ENCODE data around the gene SORCS2. TPM values are rescaled to one million over a fixed set of nuclear protein-coding genes. Genes with fewer than 3 reads are reported as not detected.
"Not testable (repeated sequence)": the region's sequence is repeated elsewhere in the genome, so short reads cannot be mapped to it uniquely, and the experiment has no call there.

Gene SORCS2
- polyA plus RNA-seq, 1 donor = 8.5 TPM

DNA sequence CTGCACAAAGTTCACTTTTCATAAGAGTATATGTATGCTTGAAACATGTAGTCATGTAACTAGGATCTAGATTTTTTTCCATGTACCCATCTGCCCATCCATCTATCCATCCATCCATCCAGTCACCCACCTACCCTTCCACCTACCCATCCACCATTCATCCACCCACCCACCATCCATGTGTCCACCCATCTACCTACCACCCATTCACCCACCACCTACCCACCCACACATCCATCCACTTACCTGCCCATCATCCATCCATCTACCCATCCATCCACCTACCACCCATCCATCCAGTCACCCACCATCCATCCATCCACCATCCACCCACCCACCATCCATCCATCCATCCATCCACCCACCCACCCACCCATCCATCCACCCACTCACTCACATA is 364.2 kb downstream of the SORCS2 start:
- DNase-seq = no peak

DNA sequence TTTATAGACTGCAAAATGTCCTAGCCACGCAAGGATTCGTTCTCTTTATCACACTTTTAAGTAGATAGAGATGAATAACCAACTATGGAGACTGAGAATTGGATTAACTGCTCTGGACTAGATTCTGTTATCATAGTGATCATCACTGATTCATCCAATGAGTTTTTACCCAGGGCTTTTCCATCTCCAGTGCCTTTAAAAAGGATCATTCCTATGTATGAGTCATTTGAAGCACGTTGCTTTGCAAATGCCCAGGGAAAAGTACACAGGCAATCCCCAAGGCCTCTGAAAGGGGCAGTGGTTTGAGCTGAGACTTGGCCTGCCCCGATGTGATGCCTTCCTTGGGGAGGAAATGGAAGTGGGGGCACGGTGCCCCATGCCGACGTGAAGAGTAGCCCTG is 365.1 kb downstream of the SORCS2 start:
- no peak for DNase-seq

DNA sequence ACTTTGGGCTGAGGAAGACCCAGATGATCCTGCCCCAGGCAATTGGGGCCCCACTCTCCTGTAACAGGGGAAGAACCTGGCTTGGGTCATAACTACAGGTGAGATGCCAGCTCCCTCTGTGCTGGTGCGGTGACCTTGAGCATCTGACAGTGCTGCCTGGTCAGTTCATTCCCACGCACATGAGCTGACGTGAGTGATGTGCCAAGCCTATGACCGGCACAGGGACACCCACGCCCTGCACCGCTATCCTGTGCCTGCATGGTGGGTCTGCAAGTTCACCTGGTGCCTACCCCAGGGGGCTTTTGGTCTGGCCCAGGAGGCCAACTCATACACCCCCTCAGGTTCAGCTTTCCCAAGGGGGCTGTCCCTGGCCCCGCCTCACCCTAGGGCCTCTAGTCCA is 366.1 kb downstream of the SORCS2 start:
- DNase-seq = no peak

- DNase-seq = no peak
Observed at GRCh38 chr4:7559316-7559715, 367.0 kb downstream of the SORCS2 start.

GRCh38 chr4:7559741-7560395 is 367.5 kb downstream of the SORCS2 start:
- no peak for DNase-seq

GRCh38 chr4:7561557-7561956 is 369.2 kb downstream of the SORCS2 start:
- no peak for DNase-seq

- no peak for DNase-seq
Observed at GRCh38 chr4:7564242-7564641, 371.9 kb downstream of the SORCS2 start.

DNA sequence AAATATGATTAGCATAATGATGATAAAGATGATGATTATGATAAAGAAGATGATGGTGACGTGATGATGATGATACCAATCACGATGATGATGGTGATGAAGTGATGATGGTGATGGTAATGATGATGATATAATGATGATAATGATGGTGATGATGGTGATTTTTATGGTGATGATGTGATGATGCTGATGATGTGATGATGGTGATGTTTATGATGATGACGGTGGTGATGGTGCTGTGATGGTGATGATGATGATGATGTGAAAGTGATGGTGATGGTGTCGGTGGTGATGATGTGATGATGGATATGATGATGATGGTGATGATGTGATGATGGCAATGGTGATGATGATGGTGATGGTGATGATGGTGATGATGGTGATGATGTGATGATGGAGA is 373.1 kb downstream of the SORCS2 start:
- no peak for DNase-seq

DNA sequence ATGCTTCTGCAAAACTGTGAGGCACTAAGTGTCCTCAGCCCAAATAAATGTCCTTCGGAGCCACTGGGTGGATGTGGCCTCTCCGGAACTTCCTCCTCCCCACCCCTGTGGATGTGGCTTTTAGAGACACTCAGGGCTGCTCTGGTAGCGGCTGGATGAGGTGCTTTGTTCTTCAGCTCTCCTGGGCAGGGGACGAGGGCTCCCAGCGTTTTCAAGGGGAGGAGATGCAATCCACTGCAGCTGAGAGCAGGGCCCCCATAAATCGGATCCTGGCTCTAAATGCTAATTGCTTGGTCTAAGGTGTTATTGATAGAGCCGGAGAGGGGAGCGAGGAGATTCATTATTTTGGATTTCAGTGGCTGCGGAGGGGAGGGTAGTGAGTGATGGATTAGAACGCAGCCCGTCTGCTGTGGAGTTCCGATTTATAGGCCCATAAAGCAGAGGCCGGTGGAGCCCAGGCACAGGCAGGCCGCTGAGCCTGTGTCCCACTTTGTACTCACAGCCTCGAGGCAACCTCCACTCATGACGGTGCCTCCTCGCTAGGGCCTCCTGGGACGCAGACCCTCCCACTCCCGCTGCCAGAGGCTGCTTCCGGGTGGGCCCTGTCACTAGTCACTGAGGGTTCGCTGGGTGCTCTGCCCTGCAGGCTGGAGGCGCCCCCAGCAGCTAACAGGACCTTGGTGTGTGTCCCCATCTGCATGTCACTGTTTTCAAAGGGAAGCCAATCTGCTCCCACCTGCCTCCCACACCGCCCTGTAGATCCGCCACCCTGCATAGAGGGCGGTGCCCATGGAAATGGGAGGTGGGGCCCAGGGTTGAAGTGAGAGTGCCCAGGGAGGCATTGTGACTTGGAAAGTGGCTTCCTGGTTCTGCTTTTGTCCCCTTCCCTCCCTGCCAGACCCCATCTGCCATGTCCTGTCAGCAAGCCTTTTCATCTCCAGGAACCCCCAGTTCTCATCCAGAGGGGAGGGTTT is 377.8 kb downstream of the SORCS2 start:
- no peak for DNase-seq

DNA sequence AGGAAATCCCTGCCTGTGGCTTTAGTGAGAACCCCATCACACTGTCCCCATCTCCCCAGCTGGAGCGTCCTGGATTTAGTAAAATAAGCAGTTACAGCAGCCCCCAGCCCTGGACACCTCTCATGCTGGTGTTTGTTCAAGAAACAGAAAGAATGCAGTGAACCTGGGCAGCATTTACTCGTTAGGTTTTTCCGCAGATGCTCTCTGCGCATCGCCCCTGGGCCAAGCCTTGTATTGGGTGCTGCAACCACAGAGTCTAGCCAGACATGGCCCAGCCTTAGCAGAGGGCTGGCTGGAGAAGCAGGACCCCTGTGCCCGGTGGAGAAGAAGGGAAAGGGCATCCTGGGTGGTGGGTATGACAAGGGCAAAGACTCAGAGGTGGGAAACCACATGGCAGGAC is 378.7 kb downstream of the SORCS2 start:
- DNase-seq = no peak

GRCh38 chr4:7571701-7572100 is 379.4 kb downstream of the SORCS2 start:
- DNase-seq = no peak

DNA sequence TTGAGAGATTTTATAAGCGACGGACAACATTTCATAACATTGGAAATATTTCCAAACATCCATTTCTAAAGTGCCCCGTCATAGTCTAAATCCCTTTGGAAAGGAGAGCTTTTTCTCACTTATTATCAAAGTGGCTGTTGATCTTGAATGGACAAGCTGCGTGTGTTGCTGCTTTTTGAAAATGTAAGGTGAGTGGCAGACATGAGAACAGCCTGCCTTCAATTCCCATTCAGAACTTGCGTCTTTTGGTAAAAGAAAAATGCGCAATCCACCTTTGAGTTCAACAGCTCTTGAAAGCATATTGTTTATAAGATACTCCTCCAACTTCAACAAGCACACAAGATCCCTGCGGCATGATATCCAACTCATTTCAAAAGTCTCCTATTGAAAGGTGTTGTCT is 380.6 kb downstream of the SORCS2 start:
- DNase-seq = no peak

DNA sequence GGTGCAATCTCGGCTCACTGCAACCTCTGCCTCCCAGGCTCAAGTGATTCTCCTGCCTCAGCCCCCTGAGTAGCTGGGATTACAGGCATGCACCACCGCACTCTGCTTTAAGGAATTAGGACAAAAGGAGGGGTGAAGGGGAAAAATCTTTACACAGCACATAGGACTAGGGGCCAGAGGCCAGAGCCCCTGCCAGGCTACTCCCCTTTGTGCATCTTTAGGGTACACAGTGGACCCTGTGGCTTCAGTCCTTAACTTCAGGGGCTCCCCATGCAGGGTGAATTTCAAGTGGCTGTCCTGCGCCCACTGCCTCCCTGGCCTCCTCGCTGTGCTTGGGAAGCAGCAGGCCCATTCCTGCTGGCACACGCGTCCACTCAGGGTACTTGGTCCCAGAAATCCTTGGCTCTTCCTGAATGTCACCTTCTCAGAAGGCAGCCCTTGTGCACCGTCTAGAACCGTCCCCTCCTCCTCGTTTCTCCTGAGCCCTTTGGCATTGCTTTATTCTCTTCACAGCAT is 381.3 kb downstream of the SORCS2 start:
- DNase-seq = no peak

- no peak for DNase-seq
Observed at GRCh38 chr4:7574287-7575014, 382.1 kb downstream of the SORCS2 start.

GRCh38 chr4:7575426-7575825 is 383.1 kb downstream of the SORCS2 start:
- no peak for DNase-seq

- not testable (repeated sequence) for DNase-seq
Observed at GRCh38 chr4:7577361-7578039, 385.2 kb downstream of the SORCS2 start.

GRCh38 chr4:7581477-7581876 is 389.1 kb downstream of the SORCS2 start:
- DNase-seq = peak; percentile 80

DNA sequence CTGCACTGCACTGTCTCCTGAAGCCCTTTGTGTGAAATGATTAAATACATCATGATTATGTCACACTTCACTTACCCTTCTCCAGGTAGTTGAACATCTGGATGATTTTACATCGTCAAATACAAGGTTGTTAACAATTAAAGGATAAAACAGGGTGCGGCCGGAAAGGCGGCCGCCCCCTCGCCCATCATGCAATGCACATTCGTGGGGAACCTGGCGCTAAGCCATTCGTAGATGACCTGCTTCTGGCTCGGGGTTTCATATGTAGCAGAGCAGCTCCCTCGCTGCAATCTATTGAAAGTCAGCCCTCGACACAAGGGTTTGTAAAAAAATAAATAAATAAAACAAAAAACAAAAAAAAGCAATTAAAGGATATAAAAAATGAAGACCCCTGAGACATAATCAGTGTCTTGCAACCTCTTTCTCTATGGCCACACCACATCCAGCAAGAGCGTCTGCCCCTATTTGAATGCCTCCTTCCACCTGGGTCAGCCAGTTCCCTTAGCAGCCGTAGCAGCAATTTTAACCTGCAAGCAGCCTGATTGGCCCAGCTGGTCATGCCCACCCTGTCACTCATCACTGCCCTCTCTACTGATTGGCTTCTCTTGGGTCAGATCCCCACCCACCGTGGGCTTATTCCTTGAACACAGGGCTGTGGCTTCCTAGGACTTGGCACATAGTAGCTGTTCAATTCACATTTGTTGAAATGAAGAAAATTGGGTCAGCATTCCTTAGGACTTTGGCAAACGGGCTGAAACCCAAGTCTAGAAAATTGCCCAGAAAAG is 390.2 kb downstream of the SORCS2 start:
- DNase-seq = no peak

- DNase-seq = no peak
Observed at GRCh38 chr4:7584098-7584497, 391.8 kb downstream of the SORCS2 start.

- DNase-seq = no peak
Observed at GRCh38 chr4:7584606-7585159, 392.3 kb downstream of the SORCS2 start.

- no peak for DNase-seq
Observed at GRCh38 chr4:7585768-7586167, 393.4 kb downstream of the SORCS2 start.
